GM21515 (cell line): Measurements from ENCODE around the gene GUCY1A1.

Source experiments
- ATAC-seq: cut with Tn5 transposase; IDR thresholded peaks from one replicate; pipeline ENCODE4 v1.9.1; 2021; ENCODE audit not compliant: unreplicated experiment

Gene GUCY1A1

DNA sequence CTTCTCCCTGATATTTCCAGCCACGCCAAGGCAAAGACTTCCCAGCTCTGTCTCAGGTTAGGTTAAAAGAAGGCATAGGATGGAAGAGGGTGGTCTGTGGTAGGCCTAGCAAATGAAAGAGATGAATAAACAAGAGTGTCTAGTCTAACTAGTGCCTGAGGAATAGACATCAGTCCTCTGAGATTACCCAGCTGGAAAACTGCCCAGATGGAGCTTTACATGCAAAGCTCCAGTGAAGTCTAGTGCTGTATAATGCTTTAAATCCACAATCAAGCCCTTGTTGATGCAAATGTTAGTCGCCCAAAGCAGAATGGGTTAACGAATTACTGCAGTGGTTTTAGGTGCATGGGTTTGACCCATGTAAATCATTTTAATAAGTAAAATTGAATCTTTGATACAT lies 67.4 kb downstream of the GUCY1A1 start:
- ATAC-seq, result no peak

DNA sequence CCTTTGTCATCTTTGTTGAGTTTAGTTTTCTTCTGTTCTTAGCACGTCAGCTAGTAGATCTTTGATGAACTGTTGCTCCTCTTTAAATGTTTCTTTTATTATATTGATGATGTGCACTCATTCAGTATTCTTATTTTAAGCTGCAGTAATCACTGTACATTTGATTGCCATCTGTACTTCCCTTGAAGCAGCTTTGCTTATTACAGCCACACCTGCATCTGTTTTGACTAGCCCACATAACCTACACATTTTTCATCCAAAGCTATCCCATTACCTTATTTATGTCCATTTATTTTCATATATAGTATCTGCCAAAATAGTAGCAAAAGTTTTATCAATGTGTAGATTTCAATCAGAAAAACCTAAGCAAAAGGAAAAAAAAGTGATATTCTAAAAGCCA lies 68.3 kb downstream of the GUCY1A1 start:
- ATAC-seq, result no peak

DNA sequence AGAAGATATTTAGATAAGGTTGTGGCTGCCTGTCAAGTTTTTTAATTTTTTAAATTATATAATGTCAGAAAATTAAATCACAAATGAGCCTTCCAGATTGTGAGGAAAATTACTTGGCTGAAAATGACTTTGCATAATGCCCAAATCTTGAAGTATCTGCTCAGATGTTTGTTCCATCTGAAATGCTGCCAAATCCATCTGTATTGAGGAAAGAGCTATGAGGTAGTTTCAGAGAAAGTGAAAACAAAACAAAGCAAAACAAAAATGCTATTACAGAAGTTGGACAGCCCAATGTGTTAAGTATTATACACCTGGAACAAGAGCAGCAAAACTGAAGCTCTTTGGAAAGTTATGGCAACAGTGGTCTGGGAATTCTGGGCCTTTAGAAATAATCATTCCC lies 68.8 kb downstream of the GUCY1A1 start:
- no peak for ATAC-seq

DNA sequence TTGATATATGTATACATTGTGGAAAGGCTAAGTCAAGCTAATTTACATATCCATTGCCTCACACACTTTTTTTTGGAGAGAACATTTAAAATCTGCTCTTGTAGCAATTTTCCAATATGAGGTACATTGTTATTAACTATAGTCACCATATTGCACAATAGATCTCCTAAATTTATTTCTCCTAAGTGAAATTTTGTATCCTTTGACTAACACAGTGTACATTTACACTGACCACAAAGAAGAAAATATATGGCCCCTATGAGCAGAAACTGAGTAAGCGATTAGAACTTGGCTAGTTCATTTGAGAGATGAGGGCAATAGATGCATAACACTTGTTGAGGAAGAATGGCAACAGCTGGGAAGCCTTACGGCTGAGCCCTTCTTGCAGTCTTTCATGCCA lies 71.9 kb downstream of the GUCY1A1 start:
- no peak for ATAC-seq

DNA sequence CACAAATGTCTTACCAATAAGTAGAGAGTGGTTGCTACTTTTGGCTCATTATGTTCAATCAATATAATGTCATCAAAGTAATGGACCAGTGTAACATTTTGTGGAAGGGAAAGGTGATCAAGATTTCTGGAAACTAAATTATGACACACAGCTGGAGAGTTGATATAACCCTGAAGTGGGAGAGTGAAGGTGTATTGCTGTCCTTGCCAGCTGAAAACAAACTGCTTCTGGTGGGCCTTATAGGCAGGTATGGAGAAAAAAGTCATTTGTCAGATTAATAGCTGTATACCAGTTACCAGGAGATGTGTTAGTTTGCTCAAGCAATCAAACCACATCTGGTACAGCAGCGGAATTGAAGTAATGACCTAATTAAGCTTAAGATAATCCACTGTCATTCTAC lies 74.9 kb downstream of the GUCY1A1 start:
- no peak for ATAC-seq

DNA sequence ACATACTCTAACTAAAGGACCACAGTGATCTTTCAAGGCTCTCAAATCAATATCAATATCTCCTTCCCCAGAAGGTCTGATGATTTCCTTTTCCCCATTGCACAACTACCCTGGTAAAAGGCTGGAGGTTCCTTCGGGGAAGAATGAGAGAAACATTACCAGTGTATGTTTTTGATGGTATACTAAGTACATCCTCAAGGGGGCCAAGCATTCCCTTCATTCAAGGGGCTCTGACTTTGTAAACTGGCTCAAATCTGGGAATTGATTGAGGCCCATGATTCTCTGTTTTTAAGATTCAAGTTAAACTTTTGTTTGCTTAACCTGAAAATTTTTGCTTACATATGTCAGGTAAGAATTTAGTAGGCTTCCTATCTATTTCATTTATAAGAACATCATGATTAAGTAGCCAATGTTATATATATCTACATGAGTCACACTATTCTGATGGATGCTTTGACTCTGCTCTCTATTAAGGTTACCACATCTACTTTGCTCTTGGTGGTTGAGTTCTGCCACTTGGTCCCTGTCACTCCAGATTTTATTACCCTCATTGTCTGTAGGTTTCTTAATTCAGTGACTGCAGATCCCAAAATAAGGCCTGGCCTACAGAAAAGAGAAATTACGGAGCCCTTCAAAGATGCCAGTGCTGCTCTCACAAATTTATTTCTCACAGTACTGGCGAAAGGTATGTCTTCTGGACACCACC lies 75.8 kb downstream of the GUCY1A1 start:
- ATAC-seq, result no peak

DNA sequence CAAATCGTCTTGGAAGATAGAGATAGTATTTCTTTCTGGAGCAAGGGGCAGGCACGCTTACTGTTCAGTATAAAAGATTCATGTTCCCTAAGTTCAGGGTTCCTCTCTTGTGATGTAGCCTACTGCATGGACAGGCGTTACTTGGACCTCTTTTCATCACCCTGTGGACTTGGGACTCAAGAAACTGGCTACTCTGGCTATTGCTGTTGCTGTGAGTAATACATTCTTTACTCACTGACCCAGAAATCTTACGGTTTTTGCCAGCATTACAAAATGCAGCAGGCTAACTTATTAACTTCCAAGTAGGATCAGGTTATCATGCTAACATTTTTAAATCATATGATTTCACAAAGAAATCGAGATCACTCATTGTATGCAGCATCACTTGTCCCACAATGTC lies 79.3 kb downstream of the GUCY1A1 start:
- ATAC-seq, result no peak

DNA sequence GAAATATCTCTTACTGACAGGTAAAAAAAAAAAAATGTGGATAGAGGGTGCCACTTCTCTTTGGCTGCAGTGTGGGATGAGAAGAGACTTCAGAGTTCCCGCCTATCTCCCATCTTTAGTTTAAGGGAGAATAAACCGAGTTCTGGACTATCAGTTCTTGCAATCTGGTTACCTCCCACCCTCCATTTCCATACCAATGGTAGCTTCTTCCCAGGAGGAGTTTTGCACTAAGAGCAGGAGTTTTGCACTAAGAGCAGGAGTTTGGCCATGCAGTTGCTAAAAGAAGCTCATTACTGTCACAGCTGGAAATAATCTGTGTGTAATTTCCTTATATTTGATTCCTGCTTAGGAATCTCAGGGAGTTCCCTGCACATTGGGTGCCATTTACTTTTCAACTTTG lies 81.4 kb downstream of the GUCY1A1 start:
- no peak for ATAC-seq

DNA sequence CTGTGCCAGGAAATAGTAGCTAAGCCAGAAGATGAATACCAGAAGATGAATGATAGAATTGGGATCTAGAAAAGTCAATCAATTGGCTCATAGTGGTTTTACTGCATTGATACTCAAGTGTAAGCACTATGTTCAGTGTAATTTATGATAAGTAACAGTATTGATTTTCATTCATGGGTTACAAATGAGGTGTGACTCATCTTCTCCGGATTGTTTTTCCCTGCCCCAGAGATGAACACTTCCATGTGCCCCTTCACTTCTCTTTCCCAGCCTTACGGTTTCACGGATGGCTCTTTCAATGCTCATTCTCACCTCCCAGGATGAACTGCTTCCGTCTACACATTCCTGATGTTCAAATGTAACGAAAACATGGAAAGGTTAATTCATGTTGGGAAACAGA lies 82.4 kb downstream of the GUCY1A1 start:
- no peak for ATAC-seq

DNA sequence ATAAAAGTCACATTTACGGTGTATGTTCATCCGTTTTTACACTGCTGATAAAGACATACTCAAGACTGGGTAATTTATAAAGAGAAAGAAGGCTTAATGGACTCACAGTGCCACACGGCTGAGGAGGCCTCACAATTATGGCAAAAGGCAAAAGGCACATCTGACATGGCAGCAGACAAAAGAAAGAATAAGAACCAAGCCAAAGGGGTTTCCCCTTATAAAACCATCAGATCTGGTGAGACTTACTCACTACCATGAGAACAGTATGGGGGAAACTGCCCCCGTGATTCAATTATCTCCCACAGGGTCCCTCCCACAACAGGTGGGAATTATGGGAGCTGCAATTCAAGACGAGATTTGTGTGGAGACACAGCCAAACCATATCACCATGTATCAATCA lies 84.9 kb downstream of the GUCY1A1 start:
- ATAC-seq, result no peak

DNA sequence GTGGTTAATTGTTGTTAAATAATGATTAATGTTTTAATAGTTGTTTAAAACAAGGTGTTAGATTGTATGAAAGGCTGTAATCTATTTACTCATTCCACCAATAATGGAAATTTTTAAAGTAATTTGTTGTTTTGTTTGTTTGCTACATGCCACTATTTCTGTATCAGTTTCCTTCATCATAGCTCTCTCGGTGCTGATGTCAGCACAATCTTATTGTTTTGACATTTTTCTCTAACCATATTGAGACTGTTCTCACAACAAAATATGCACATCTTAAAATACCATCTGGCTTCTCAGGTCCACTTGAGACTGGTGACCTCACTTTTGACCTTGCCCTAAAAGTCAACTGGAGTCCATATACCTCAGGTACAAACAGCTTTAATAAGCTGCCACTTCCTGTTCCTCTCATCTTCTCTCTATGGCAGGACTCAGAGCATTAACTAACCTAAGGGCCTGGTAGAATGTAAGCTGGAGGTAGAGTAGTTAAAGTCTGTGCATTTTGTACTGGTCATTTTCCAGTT lies 91.2 kb downstream of the GUCY1A1 start:
- no peak for ATAC-seq

DNA sequence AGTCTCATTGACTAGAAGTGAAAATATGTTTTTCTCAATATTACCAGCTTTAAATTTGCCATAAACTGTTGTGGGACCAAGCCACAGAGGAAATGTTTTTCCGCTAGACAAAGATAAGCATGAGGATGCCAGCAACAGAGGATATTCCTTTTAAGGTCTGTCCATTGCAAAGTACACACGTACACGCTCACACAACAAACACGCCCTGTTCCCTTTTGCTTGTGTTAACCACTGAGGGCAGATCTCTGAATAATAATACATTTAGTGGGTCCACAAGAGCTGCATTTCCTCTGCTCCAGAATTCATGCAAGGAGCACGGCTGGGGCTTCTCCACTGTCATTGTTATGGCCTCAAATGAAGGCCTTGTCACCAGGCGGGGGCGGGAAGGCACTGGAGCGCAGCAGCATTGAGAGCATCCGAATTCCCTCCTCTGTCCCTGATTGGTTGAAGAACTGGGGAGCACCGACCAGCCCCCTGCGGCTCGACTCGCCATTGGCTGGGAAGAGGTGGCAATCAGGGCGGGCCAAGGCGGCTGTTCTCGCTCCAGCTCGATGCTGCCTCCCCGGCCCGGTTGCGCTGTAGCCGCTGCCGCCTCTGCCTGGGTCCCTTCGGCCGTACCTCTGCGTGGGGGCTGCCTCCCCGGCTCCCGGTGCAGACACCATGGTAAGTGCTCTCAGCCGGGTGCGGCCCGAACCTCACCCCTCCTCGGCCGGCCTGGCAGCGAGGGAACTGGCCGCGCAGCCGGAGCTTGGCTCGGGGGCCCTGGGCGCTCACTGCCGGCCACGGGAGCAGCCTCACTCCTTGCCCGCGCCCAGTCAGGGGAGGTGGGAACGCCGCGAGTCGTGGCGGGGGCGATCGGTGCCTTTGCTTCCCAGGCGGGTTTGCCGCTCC lies 92.1 kb downstream of the GUCY1A1 start, which contains the start of gene GUCY1B1:
GUCY1B1 (plus strand) TSS at position 541 of the 891 bp plus-strand sequence; CDS start at position 661, 120 bp downstream.
- ATAC-seq, result peak; percentile 94

DNA sequence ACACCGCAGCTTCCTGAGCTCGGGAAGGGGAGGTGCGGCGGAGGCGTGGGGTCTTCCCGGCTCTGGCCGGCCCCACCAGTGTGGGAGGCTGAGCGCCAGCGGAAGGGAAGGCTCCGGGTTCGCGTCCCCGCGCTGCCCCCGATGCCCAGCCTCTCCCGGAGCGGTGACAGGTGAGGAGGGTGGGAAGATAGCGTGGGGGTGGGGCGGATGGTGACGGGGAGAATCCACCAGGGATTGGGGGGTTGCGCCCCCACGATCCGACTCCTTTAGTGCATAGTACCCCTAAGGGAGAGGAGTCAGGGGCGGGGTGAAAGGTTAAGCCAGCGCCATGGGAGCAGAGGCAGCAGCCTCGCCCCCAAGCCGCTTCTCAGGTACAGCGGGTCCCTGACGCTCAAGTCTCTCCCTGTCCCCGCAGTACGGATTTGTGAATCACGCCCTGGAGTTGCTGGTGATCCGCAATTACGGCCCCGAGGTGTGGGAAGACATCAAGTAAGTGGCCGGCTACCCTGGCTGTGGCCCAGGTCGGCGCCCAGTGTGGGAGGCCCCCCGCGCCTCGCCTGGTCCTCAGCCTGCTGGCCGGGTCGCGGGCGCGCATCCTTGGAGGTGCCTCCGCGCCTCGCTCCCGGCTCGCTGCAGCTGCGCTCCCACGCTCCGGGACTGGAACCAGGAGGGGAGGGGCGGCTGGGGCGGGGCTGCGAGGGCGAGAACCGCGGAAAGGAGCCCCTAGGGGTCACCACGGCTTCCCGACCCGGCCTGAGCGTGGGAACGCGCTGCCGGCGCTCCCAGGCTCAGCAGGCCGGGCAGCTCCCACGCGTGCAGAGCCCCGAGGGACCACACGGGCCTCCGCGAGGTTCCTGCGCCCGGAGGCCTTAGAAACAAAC lies 93.0 kb downstream of the GUCY1A1 start:
- no peak for ATAC-seq

DNA sequence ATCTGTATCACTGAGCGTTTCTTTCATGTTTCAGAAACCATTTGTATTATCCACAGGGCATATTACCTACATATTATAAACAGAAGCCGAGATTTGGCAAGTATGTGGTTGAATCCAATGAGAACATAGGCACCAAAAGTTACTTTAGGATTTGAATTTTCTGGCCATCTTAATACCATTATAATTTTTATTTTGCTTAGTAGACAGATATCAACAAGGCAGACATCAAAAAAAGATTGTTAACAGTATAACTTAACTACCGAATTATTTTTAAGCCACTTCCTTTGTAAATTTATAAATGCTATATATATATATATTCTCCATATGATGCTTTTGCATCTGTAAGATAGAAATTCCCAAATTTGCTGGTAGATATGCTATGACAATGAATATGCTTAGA lies 94.4 kb downstream of the GUCY1A1 start:
- no peak for ATAC-seq

DNA sequence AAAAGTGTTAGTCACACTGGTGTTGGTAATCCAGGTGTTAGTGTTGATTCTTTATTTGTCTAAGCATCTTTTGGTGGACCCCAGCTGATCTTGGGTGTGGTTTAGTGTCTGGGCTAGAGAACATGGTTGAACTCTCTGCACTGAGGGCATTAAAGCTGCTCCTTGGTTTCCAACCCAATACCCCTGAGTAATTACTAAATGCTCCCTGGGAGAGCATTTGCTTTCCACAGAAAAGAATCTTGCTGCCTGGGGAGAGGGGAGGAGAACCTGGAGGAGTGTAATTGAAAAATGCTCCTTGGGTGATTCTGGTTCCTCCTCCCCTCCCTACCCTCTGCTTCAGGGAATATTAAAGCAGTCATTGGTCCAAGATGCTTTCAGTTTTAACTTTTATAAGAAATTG lies 95.3 kb downstream of the GUCY1A1 start:
- ATAC-seq, result no peak

DNA sequence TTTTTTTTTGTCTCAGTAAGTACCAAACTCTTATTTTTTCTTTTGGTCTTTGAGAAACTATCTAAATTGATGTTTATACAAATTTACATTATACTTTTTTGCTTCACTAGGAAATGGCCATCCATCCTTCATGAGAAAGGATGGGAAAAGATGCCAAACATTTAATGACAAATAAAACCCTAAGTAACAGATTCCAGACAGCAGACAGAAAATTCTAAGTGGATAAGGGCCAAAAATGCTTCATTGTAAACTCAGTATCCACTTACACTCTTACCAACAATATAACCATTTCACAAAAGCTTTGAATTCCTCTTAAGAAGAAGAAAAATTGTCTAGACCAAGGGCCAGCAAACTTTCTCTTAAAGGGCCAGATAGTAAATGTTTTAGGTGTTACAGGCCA lies 95.7 kb downstream of the GUCY1A1 start:
- no peak for ATAC-seq

DNA sequence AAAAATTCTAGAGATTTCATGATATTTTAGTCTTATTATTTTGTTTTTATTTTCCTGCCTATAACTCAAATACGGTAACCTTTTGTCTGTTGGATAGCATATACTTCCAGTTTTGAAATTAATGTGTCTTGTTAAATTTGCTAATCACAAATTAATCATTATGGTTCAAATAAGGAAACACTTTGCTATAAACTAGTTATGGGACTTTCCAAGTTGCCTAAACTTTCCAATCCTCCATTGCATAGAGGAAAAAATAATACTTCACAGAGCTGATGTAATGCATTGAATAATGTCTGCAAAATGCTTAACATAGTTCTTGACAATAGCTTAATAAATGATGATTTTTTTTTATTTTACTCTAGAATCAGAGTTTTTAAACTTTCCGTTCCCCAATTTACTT lies 96.9 kb downstream of the GUCY1A1 start:
- no peak for ATAC-seq

DNA sequence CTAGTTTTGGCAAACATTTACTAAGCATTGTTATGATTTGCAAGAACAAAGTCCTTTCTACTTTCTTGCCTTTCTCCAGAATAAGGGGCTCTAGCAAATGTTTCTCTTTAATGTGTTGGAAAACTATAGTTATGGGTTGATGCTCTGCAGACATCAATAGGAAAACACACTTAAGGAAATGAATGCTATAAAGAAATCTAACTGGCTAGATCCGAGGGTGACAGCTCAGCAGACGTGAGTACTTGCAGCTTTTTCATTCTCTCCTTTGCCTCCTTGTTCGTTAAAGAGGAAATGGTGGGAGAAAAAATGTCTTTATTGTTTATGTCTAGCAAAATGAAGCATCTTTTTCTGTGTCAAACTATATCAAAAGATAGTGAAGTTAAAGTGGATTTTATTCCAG lies 98.5 kb downstream of the GUCY1A1 start:
- ATAC-seq, result no peak

DNA sequence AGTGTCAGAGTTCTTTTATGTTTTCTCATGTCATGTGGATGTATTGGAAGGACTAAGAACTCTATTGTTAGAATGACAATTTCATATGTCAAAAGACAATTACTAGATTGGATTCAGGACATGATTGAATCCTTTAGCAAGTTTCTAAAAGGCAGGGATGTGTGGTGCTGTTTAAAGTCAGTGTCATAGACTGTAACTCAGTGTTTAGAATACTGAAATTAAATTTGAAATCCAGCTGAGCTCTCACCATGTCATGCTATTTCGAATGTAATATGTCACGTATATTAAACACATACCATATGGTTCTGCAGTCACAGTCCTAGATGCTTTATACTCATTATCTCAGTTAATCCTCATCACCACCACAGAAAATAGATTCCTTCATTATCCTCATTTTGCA lies 100.0 kb downstream of the GUCY1A1 start:
- no peak for ATAC-seq

DNA sequence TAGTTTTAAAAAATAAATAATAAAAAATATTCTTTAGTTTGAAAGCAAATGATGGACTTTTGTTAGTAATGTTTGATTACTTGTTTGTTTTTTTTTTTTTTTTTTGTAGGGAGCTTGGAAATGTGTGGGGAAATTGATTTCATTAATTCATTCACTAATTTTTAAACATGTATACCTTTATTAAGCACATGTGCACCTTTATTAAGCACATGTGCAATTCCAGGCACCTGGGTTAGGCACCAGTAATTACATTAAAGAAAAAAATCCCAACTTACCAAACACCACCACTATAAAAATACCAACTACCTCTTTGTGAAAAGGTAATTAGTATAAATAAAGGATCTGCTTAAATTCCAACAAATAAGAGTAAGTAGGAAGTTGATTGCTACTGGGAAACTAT lies 101.7 kb downstream of the GUCY1A1 start:
- ATAC-seq, result no peak

DNA sequence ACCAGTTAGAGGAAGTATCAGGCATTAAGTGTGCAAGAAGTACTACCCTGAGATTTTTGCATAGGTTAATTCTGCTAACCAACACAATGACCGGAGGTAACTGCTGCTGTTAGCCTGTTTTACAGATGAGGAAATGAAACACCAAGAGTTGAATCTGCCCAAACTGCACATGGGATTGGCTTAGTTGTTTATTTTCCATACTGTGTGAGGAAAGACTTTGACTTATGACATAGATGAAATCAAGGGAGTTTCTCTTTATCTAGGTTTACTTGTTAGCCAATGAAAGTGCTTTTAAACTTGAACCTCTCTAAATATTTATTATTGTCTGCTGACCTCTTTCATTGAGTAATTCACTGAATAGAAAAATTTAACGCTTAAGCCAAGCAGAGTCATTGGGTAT lies 102.4 kb downstream of the GUCY1A1 start:
- no peak for ATAC-seq
